Stimulated activated CD4-positive, alpha-beta T cell treated with anti-CD3 and anti-CD28 coated beads, Interleukin-12 subunit alpha, Interleukin-12 subunit beta, amount 100 ng/mL, for 4 hours (primary cell): ENCODE results near the gene MYO18A.

Source experiments
- DNase-seq: peaks from one replicate; pipeline ENCODE4 v3.0.0-alpha.2; 2020

The MYO18A gene

DNA sequence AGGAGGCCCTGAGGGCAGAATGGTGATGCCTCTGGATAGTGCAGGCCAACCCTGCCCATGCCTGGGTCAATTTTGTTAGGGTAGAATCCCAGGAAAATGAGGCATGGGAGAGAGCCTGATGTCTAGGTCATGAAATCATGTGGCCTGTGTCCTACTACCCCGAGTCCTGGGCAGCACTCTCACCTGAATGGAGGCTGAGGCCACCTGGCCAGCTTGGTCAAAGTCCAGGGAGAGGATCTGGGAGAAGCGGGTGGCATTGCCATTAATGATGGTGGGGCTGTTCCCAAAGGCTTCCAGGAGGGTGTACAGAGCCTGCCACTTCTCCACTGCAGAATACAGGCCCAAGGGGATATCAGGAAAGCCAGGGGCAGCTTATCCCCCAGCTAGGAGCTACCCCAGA lies 59.8 kb downstream of the MYO18A start:
- DNase-seq: no peak

DNA sequence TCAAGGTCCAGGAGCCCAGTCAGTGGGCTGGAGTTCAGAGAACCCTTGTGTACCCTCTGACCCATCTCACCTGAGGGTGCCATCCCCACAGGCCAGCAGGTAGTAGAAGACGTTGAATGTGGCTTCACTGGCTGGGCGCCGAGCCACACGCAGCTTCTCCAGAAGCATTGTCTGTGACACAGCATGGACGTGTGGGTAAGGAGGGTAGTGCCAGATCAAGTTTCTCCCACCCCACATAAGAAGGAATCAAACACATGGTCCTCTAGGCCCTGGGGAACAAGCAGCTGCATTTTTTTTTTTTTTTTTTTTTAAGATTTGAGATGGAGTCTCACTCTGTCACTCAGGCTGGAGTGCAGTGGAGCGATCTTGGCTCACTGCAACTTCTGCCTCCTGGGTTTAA lies 60.9 kb downstream of the MYO18A start:
- DNase-seq: no peak

DNA sequence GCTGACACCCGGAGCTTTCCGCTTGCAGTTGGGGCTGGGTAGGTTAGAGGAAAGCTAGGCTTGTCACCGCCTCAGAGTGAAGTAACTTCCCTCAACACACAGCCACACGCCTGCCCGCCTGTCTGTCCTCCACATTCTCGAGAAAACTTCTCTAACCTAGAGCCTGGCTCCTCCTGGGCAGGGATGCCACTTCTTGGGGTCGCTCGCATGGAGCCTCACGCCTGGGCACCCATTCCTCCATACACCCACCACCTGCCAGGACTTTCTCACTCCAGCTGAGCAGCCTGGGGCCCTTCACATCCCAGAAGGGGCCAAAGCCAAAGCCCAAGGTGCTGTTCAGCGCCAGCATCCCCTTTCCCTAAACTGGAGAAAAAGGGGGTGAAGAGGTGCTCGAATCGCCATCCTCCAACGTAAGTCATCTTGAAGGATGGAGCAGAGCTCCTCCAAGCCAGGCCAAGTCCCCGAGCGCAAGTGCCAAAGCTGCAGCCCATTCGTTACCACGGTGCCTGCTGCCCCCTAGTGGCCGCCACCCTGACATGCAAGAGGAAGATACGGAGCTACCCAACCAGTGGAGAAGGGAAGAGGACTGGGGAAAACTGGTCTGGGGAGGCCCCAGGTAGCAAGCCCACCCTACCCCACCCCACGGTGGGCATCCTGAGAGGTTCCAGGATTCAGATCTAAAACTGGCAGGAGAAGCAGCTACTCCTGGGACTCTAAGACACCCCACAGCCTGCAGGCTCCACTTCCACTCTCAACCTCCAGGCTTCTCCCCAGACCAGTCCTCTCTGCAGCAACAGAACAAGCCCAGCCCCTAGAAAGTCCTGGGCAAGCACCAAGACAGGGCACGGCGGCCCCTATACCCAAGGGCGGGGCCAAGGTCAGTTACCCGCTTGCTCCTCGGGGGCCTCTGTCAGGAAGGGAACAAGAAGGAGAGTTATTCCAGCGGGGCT lies 63.1 kb downstream of the MYO18A start:
- peak; percentile 77 for DNase-seq

DNA sequence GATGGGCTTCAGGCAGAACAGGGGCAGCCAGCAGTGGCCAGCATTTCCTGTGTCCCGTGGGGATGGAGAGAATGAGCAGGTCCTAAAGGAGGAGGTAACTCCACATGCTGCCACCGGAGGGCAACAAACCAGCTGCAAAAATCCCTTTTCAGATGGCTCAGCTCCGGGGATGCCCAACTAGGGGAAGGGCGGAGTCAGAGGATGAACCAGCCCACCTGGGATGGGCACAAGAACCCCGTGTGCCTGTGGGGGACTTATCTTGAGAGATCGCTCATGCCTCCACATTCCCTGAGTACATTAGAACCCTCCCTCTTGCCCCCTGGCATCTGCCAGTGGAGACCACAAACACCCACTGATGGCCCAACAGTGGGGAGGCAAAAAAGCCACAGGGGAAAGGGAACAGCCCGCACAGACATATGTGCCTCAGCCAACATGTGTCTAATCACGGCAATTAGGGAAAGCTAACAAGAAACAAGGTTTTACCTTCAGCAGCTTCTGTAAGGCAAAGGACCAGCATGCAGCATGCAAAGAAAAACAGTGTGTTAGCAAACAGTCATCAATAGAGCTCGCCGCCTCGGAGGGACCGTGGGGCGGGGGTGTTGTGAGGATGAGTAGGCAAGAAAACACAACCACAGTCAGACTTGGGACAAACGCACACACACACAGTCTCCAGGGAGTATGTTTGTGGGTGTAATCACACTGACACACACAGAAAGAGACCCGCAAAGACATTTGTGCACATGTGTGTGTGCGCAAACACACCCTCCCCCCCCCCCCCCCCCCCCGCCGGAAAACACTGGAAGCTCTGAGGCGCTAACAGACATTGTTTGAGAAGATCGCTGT lies 64.0 kb downstream of the MYO18A start:
- DNase-seq: peak; percentile 42

- no peak for DNase-seq
Measured at GRCh38 chr17:29115435-29115834, 64.8 kb downstream of the MYO18A start.

DNA sequence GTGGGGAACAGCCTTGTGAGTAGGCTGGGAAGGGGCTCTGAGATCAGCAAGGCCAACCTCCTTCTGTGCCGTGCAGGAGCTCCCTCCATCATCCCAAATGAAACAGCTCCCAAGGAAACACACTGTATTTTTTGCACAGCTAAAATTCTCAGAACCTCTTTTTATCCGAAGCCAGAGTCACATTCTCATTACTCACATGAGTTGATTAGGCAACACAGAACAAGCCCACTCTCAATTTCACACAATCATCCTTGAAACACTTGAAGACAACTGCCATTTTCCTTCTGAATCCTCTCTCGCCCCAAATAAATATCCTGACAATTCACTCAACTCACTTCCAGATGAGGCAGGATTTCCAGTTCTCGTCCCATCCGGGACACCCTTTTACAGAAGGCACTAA lies 66.1 kb downstream of the MYO18A start:
- DNase-seq: no peak

- DNase-seq: no peak
Measured at GRCh38 chr17:29113334-29113733, 66.9 kb downstream of the MYO18A start.

DNA sequence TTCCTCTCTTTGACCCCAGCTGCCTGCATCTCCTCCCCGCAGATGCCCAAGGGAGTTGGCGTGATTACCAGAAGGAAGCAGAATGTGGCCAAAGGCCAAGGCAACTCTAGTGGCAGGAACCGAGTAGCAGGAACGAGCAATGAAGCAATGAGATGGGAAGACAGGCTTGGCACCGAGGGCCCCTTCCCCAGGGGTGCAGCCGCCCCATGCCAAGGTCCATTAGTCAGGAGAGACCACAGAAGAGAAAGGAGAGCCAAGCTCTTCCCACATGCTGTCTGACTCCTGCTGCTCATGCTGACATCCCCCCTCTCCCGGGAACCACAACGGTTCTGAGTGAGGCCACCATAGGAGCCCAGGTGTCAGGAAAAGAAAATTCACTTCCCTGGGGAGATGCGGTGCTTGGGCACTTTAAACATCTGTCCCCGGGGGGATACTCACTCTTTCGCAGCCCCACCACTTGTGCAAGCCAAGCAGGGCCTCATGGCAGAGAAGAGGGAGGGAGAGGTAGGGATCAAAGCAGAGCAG lies 67.4 kb downstream of the MYO18A start:
- no peak for DNase-seq

GRCh38 chr17:29111816-29112499 lies 68.2 kb downstream of the MYO18A start:
- peak; percentile 81 for DNase-seq

DNA sequence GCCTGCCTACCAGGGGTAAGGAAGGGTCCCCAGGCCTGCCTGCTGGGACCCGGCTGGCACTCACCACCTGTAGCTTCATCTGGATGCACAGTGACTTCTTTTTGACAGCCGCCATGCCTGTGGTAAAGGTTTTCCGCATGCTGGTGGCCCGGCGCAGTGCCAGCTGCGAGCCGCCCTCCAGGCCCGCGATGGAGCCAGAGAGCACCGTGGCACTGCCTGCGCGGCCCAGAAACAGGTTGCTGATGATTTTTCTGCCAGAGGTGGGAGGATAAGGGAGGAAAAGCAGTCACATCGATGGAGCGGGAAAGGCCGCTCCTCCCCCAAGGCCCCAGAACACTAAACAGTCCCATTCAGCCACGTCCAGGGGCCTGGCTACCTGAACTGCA lies 69.8 kb downstream of the MYO18A start:
- DNase-seq: no peak

DNA sequence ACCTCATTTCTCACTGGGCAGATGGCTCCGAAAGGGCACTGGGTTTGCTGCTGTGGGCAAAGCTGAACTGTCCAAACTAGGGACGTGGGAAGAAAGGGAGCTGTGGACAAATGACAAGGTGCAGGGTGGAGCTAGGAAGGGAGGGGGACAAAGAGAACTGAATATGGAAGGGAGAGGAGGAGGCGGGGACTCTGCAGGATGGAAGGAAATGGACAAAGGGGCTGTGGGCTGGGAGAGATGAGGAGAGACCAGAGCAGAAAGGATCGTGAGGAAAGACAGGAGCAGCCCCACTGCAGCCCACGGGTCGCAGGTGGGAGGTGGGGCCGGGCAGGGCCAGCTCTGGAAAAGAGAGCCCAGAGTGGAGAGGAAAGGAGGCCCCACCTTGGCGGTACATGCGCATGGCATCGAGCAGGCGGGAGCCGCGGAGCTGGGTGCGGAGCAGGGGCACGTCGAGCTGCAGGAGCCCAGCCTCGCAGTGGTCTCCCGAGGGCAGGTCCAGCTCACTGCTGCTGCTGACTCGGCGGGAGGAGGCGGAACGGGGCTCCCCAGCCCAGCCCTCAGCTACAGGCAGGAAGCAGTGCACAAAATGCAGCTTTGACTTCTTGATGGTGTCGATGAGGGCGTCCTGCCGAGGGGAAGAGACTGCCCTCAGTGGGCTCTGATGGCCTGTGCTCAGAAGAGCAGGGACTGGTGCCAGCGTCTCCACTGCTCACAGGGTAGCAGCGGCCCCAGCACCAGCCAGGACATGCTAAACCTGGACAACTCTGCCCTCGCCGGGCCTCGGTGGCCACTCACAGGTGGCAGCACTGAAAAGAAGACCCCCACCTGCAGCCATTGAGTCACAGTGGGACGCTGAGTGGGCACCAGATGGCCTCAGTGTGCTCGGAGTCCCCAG lies 70.5 kb downstream of the MYO18A start:
- no peak for DNase-seq

DNA sequence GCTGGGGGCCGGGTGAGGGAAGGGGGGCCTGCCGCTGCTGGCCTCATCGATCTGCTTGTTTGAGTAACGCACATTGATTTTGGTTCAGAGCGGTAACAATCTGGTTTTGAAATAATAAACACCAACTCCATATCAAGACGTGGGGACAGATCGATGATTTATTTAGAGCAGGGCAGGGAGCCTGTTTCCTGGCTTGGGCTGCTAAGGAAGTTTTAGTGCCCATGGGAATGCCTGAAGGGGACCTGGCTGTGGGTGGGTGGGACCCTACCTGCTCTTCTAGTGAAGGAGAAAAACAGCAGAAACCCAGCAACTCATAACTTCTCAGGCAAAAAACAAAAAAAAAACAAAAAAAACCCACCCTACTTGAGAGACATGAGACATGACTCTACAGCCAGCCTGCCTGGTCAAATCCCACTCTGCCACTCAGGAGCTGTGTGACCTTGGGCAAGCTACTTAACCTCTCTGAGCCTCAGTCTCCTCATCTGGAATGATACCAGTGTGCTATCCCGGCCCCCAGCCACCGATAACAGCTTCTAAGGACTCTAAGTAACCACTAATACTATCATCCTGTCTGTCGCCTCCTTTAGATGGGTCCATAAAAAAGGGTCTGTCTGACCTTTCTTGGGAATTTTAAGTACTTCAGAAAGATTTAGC lies 71.2 kb downstream of the MYO18A start:
- DNase-seq: no peak

- DNase-seq: no peak
Measured at GRCh38 chr17:29107933-29108822, 72.0 kb downstream of the MYO18A start.

GRCh38 chr17:29107084-29107483 lies 73.1 kb downstream of the MYO18A start:
- DNase-seq: no peak

DNA sequence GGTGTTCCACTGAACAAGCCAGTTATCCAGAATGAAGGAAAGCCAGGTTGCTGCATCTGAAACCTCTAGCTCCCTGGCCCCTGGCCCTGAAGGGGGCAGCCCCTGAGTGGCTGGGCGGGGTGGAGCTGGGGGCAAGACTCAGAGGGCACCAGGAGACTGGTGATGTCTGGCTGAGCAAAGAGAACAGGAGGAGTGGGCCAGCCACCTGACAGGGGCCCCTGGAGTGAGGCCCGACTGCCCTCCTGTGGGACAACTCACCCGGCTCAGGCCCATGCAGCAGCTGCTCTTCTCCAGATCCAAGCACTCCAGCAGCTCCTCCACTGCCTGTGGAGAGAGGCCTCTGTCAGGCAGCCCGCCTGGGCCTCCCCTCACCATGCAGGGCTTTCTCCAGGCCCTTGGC lies 76.9 kb downstream of the MYO18A start:
- no peak for DNase-seq

DNA sequence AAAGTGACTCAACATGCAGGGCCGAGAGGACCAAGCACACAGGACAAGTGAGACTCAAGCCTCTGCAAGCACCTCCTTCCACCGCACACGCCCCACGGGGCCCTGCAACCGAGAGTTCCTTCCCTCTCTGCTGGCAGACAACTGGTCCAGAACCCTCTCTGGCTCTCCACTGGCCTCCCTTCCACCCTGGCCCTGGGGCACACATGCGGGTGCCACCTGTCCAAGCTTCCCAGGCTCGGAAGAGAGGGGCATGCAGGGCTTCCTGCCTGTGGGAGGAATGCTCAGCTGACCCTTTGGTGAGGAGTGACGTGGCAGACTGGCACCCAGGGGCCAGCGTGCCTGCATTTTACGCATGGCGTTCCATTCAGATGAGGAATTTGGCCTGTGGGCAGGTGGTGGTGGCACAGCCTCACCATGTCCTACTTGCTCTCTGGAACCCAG lies 77.4 kb downstream of the MYO18A start:
- no peak for DNase-seq

GRCh38 chr17:29102046-29102445 lies 78.2 kb downstream of the MYO18A start:
- no peak for DNase-seq

DNA sequence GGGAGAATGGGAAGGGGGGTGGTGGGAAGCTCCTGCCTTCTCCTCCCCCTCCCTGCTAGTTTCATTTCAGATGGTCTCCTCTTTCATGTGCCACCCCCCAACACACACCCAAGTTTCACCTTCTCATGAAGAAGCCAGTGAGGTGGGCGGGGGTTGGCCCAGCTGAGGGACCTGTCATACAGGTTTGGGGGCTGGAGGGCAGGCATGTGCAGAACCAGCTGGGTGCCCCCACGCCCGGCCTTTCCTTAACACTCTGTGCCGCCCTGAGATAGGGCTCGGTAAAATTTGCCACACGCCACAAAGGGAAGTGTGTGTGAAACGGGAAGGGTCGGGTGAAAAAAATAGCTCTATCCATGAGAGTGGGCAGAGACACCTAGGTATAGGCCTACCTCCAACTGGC lies 79.9 kb downstream of the MYO18A start:
- DNase-seq: no peak

DNA sequence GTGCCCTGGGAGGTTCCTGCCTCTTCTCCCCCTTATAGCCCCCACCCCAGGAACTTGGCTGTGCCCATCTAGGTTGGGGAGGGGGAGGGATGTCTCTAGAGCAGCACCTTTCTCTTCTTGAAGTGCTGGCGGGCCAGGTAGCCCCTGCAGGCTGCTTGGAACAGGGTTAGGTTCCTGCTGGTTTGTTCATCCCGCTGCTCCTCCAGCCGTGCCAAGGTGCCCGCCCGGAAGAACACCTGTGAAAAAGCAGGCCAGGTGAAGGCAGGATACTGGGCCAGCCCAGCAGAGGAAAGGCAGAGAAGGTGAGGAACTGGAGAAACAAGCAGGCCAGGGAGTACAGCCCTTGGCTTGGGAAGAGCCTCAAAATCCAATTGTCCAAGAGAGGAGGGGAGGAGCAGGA lies 80.7 kb downstream of the MYO18A start:
- no peak for DNase-seq

GRCh38 chr17:29096094-29096493 lies 84.1 kb downstream of the MYO18A start:
- no peak for DNase-seq
